ENCODE results near the gene FOXQ1.

The FOXQ1 gene

DNA sequence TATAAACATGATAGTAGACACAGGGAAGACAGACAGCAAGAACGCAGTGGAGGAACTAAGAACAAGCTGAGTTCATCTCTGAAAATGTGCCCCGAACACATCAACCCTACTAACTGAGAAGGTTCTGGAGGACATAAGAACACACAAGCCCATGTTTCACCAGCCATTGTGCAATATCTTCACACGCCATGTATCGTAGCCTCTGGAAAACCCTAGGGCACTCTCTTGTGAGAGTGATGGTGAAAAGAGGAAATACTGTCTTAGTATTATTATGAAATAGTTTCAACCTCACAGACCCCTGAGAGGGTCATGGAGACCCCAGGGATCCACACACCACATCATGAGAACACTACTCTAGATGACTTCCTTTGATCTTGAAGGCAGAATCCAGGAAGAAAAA, 51.4 kb downstream of the FOXQ1 start:
- DNase-seq (ENCODE audit: low read depth) = no peak

DNA sequence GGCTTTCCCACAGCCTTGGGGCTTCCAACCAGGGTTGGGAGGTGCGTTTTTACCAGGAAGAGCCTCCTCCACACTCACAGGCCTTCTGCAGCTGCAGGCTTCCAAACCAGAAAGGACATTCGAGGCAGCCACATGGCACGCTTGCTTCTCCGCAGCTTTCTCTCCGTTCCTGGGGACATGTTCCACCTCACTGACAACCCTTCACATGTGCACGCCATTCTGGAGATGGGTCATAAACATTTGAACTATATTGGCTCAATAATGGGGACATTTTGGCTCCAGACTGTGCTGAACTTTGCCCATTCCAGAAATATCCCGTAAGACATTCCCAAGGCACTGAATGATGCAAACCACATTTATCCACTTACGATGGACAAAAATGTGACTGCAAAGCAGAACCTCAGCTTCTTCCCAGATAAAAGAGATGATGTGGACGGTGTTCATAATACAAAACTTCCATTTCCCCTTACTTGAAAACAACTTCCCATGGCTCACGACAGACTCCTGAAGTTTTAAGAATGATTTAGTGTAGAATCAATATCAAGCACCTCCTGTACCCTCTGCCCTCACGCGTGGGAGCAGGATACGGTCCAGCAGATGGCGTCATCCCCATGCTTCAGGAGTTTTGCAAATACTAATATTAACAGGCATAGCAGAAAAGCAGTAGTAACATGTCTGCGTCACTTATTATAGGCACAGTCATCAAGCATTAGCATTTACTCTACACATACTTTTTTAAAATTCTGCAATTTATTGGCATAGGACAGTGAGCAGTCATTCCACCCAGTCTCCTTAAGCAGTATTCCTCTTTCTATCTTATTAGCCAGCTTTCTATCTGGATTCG, 52.1 kb downstream of the FOXQ1 start:
- no peak for DNase-seq (ENCODE audit: low read depth)

Measured in stimulated activated CD8-positive, alpha-beta memory T cell treated with anti-CD3 and anti-CD28 coated beads, Interleukin-12 subunit alpha, Interleukin-12 subunit beta, amount 100 ng/mL, for 4 hours (primary cell).